HFFc6 (cell line): ENCODE results near the gene MFAP2. TPM values are rescaled to one million over a fixed set of nuclear protein-coding genes. Genes with fewer than 3 reads are reported as not detected.
"Not testable (repeated sequence)": the region's sequence is repeated elsewhere in the genome, so short reads cannot be mapped to it uniquely, and the experiment has no call there.

Experiments used
- DNase-seq: peaks from one replicate; pipeline ENCODE4 v3.0.0-alpha.2; 2018
- H3K27ac Mint-ChIP-seq: 2 replicates; pipeline ENCODE4 v1.8.0; 2020; ENCODE audit warnings: mild to moderate bottlenecking, mixed read lengths
- H3K27me3 Mint-ChIP-seq: 2 replicates; pipeline ENCODE4 v1.8.0; 2021; ENCODE audit warnings: mild to moderate bottlenecking, moderate library complexity, mixed read lengths; ENCODE audit not compliant: insufficient read depth
- H3K36me3 Mint-ChIP-seq: 2 replicates; pipeline ENCODE4 v1.8.0; 2021; ENCODE audit warnings: low read depth, mixed read lengths
- H3K4me1 Mint-ChIP-seq: 2 replicates; pipeline ENCODE4 v1.8.0; 2020; ENCODE audit warnings: low read depth, mixed read lengths
- H3K4me3 Mint-ChIP-seq: 2 replicates; pipeline ENCODE4 v1.8.0; 2020; ENCODE audit warnings: mild to moderate bottlenecking, moderate library complexity, mixed read lengths
- H3K9me3 Mint-ChIP-seq: 2 replicates; pipeline ENCODE4 v1.8.0; 2020; ENCODE audit warnings: mild to moderate bottlenecking, mixed read lengths
- total RNA-seq, 6 experiments: library from RNA; stranded (reverse); fragmentation: NEBNext Ultra II Directional; extraction: Animal tissue kit (Norgen Biotek cat#: 25700); gene quantifications; 2 replicates in 1 of 6; 3 replicates in 5 of 6; pipeline ENCODE4 v1.2.3, GENCODE V29; 2021
- TF ChIP-seq, protein P1 (sequence below): fragments of 200-600 bp; sonication (generic); IDR thresholded peaks from 2 replicates; pipeline ENCODE4 v1.5.0; 2021; ENCODE audit warnings: antibody characterized with exemption, mild to moderate bottlenecking

MFAP2 gene
- total RNA-seq, 6 experiments from 2014 or later: 33.7 to 53.4 (median 47.5) TPM

DNA sequence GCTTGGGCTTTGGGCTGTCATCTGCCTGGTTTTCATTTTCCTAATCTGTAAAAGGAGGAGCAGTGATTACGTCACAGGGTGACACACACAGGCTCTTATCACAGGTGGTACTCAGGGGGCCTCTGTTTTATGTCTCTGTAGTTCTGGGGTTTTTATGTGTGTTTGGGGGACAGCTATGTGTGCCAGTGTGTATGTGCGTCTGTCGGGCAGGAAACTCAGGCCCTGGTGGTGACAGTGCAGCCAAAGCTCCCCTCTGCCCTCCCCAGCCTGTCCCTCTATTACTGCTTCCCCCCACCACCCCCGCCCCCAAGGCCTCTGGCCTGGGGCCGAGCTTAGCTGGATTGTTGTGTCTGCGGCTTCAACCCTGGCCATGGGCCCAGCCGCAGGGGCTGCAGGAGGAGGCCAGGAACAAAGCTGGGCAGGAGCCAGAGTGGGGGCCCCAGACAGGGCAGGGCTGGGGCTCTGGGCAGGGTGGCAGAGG, 13.3 kb downstream of the MFAP2 start:
- peaks cover 13% of the 10 kb centered on the region for H3K4me1 Mint-ChIP-seq
- no peak for DNase-seq
- TF ChIP-seq, protein P1, sequence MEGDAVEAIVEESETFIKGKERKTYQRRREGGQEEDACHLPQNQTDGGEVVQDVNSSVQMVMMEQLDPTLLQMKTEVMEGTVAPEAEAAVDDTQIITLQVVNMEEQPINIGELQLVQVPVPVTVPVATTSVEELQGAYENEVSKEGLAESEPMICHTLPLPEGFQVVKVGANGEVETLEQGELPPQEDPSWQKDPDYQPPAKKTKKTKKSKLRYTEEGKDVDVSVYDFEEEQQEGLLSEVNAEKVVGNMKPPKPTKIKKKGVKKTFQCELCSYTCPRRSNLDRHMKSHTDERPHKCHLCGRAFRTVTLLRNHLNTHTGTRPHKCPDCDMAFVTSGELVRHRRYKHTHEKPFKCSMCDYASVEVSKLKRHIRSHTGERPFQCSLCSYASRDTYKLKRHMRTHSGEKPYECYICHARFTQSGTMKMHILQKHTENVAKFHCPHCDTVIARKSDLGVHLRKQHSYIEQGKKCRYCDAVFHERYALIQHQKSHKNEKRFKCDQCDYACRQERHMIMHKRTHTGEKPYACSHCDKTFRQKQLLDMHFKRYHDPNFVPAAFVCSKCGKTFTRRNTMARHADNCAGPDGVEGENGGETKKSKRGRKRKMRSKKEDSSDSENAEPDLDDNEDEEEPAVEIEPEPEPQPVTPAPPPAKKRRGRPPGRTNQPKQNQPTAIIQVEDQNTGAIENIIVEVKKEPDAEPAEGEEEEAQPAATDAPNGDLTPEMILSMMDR: no peak
- peaks cover 4% of the 10 kb centered on the region; the same call in 1 of the 2 replicates for H3K27me3 Mint-ChIP-seq
- no peaks in the 10 kb centered on the region for H3K9me3 Mint-ChIP-seq
- no peak overlapping the region for H3K27ac Mint-ChIP-seq
- H3K4me3 Mint-ChIP-seq: no peak overlapping the region
- no peaks in the 10 kb centered on the region; the same call in 1 of the 2 replicates for H3K36me3 Mint-ChIP-seq

DNA sequence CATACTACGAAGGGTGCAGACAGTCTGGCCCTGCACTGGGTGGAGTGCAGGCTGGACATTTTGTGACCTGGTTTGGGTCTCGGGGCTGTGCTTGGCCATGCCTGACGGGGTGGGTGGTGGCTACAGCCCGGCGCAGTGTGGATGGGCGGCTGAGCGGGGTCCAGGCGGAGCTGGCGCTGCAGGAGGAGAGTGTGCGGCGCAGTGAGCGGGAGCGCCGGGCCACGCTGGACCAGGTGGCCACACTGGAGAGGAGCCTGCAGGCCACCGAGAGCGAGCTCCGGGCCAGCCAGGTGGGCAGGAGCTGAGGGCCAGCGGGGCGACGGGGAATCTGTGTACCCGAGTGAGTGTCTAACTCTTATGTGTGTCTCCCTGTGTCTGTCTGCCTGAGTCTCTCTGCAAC, 14.1 kb downstream of the MFAP2 start:
- H3K27ac Mint-ChIP-seq: no peak overlapping the region
- H3K9me3 Mint-ChIP-seq: no peaks in the 10 kb centered on the region
- H3K36me3 Mint-ChIP-seq: no peaks in the 10 kb centered on the region; the same call in 1 of the 2 replicates
- TF ChIP-seq, protein P1: no peak
- DNase-seq: no peak
- H3K4me1 Mint-ChIP-seq: peaks cover 14% of the 10 kb centered on the region
- no peak overlapping the region for H3K4me3 Mint-ChIP-seq
- H3K27me3 Mint-ChIP-seq: peaks cover 4% of the 10 kb centered on the region; the same call in 1 of the 2 replicates

DNA sequence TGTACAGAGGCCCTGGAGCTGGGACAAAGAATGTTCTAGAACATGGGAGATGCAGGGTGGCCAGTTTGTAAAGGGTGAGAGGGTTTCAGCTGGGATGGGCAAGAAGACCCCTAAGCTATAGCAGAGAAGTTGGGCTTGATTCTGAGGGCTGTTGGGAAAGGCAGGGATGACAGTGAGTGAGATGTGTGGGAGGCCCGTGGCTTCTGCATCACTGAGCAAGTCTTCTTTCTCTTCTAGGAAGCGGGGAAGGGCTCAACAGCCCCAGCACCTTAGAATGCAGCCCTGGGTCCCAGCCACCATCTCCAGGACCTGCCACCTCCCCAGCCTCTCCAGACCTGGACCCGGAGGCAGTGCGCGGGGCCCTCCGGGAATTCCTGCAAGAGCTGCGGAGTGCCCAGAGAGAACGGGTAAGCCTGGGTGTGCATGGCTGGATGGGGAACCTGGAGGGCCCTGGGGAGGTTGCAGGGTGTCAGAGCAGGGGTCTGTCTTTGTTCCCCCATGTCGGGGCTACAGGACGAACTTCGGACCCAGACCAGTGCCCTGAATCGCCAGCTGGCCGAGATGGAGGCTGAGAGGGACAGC, 14.8 kb downstream of the MFAP2 start:
- H3K36me3 Mint-ChIP-seq: no peaks in the 10 kb centered on the region; the same call in 1 of the 2 replicates
- peaks cover 17% of the 10 kb centered on the region for H3K4me1 Mint-ChIP-seq
- no peaks in the 10 kb centered on the region for H3K9me3 Mint-ChIP-seq
- H3K27ac Mint-ChIP-seq: no peak overlapping the region
- peaks cover 4% of the 10 kb centered on the region; the same call in 1 of the 2 replicates for H3K27me3 Mint-ChIP-seq
- TF ChIP-seq, protein P1: no peak
- H3K4me3 Mint-ChIP-seq: no peak overlapping the region
- DNase-seq: no peak

DNA sequence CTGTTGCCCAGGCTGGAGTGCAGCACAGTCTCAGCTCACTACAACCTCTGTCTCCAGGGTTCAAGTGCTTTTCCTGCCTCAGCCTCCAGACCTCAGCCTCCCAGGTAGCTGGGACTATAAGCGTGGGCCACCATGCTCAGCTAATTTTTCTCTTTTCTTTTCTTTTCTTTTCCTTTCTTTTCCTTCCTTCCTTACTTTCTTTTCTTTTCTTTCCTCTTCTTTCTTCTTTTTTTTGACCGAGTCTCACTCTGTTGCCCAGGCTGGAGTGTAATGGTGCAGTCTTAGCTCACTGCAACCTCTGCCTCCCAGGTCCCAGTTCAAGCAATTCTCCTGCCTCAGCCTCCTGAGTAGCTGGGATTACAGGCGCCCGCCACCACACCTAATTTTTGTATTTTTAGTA, 16.3 kb downstream of the MFAP2 start:
- H3K4me3 Mint-ChIP-seq, DNase-seq, H3K36me3 Mint-ChIP-seq, H3K27ac Mint-ChIP-seq, H3K9me3 Mint-ChIP-seq, H3K27me3 Mint-ChIP-seq: not testable (repeated sequence)
- H3K4me1 Mint-ChIP-seq: peaks cover 22% of the 10 kb centered on the region

DNA sequence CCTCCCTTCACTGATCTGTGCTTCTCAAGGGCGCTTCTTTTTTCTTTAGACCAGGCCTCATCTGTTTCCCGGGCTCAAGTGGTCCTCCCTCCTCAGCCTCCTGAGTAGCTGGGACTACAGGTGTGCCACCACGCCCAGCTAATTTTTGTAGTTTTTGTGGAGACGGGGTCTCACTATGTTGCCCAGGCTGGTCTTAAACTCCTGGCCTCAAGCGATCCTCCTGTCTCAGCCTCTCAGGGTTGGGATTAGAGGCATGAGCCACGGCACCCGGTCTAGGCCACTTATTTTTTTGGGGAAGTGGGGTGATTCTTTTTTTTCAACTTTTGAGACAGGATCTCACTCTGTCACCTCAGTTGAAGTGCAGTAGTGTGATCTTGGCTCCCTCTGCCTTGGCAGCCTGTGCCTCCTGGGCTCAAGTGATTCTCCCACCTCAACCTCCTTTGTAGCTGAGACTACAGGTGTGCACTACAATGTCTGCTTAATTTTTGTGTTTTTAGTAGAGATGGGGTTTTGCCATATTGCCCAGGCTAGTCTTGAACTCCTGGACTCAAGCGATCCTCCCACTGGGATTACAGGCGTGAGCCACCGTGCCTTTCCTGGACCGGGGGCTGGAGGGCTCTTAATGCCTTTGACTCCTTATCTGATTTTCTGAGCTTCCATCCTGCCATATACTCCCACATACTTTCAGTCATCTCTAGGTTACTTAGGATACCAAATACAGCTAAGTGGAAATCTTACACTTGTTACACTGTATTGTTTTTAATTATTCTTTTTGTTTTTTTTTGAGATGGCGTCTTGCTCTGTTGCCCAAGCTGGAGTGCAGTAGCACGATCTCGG, 18.9 kb downstream of the MFAP2 start:
- TF ChIP-seq, protein P1: no peak
- no peak for DNase-seq

More for the DNA sequence above, 18.9 kb downstream of the MFAP2 start:
- H3K36me3 Mint-ChIP-seq: no peaks in the 10 kb centered on the region
- peak overlapping the region; percentile 43; the same call in 1 of the 2 replicates for H3K27ac Mint-ChIP-seq
- no peaks in the 10 kb centered on the region for H3K9me3 Mint-ChIP-seq
- peaks cover 14% of the 10 kb centered on the region for H3K4me1 Mint-ChIP-seq
- peak overlapping the region; percentile 74 for H3K4me3 Mint-ChIP-seq
- H3K27me3 Mint-ChIP-seq: peaks cover 2% of the 10 kb centered on the region; the same call in 1 of the 2 replicates
